ENCODE data around the gene DMPK.
"Not testable (repeated sequence)": the region's sequence is repeated elsewhere in the genome, so short reads cannot be mapped to it uniquely, and the experiment has no call there.

The DMPK gene

GRCh38 chr19:45758921-45759320 is 23.4 kb downstream of the DMPK start:
- H3K27ac Mint-ChIP-seq, result no peak overlapping the region
- H3K9me3 Mint-ChIP-seq, result no peaks in the 10 kb centered on the region
- no peak overlapping the region for H3K4me3 Mint-ChIP-seq
- no peaks in the 10 kb centered on the region for H3K4me1 Mint-ChIP-seq
- peaks cover 4% of the 10 kb centered on the region for H3K27me3 Mint-ChIP-seq (ENCODE audit: low read depth)
- no peaks in the 10 kb centered on the region for H3K36me3 Mint-ChIP-seq (ENCODE audit: low read depth)
- TF ChIP-seq CTCF (IDR thresholded peaks at IDR 0.05; ENCODE audit: unreplicated experiment in 3 of 3), result no peak

- no peak overlapping the region for H3K4me3 Mint-ChIP-seq
- no peaks in the 10 kb centered on the region for H3K4me1 Mint-ChIP-seq
- peaks cover 4% of the 10 kb centered on the region for H3K27me3 Mint-ChIP-seq (ENCODE audit: low read depth)
- H3K9me3 Mint-ChIP-seq, result no peaks in the 10 kb centered on the region
- TF ChIP-seq CTCF (IDR thresholded peaks at IDR 0.05; ENCODE audit: unreplicated experiment in 3 of 3), result no peak
- H3K27ac Mint-ChIP-seq, result no peak overlapping the region
- no peaks in the 10 kb centered on the region for H3K36me3 Mint-ChIP-seq (ENCODE audit: low read depth)
Measured at GRCh38 chr19:45757695-45758094, 24.6 kb downstream of the DMPK start.

- no peak overlapping the region for H3K27ac Mint-ChIP-seq
- H3K9me3 Mint-ChIP-seq, result no peaks in the 10 kb centered on the region
- no peak for TF ChIP-seq CTCF (IDR thresholded peaks at IDR 0.05; ENCODE audit: unreplicated experiment in 3 of 3)
- H3K36me3 Mint-ChIP-seq (ENCODE audit: low read depth), result no peaks in the 10 kb centered on the region
- H3K27me3 Mint-ChIP-seq (ENCODE audit: low read depth), result no peaks in the 10 kb centered on the region
- no peaks in the 10 kb centered on the region for H3K4me1 Mint-ChIP-seq
- H3K4me3 Mint-ChIP-seq, result no peak overlapping the region
Measured at GRCh38 chr19:45754323-45754722, 28.0 kb downstream of the DMPK start.

- Mint-ChIP-seq H3K36me3 (ENCODE audit: low read depth) (no peaks in the 10 kb centered on the region), H3K27ac (no peak overlapping the region), H3K9me3 (no peaks in the 10 kb centered on the region), H3K4me3 (no peak overlapping the region), H3K27me3 (ENCODE audit: low read depth) (no peaks in the 10 kb centered on the region), H3K4me1 (no peaks in the 10 kb centered on the region)
- TF ChIP-seq CTCF (IDR thresholded peaks at IDR 0.05; ENCODE audit: unreplicated experiment in 3 of 3), result no peak
Measured at GRCh38 chr19:45753548-45753947, 28.7 kb downstream of the DMPK start.

GRCh38 chr19:45752639-45753038 is 29.7 kb downstream of the DMPK start:
- H3K4me1 Mint-ChIP-seq, result no peaks in the 10 kb centered on the region
- H3K27me3 Mint-ChIP-seq (ENCODE audit: low read depth), result peaks cover 2% of the 10 kb centered on the region
- no peaks in the 10 kb centered on the region for H3K9me3 Mint-ChIP-seq
- no peak overlapping the region for H3K27ac Mint-ChIP-seq
- H3K36me3 Mint-ChIP-seq (ENCODE audit: low read depth), result no peaks in the 10 kb centered on the region
- H3K4me3 Mint-ChIP-seq, result no peak overlapping the region
- TF ChIP-seq CTCF (IDR thresholded peaks at IDR 0.05; ENCODE audit: unreplicated experiment in 3 of 3), result no peak

- not testable (repeated sequence) for H3K9me3 Mint-ChIP-seq; H3K4me1 Mint-ChIP-seq; H3K27me3 Mint-ChIP-seq (ENCODE audit: low read depth); H3K4me3 Mint-ChIP-seq; H3K36me3 Mint-ChIP-seq (ENCODE audit: low read depth); H3K27ac Mint-ChIP-seq
Measured at GRCh38 chr19:45751483-45751882, 30.8 kb downstream of the DMPK start.
